Fibroblast of lung (primary cell): ENCODE results near the gene NCK2. TPM values are rescaled to one million over a fixed set of nuclear protein-coding genes. Genes with fewer than 3 reads are reported as not detected.

Source experiments
- DNase-seq, 2 donors: peaks; one replicate each; pipeline versions ENCODE4 v3.0.0 to v3.0.0-alpha.2; 2010; ENCODE audit warnings: low read depth in 2 of 2
- H2AFZ ChIP-seq: 2 replicates; pipeline ENCODE4 v1.5.1; 2012; ENCODE audit warnings: low read length, control low read depth, inconsistent platforms
- H3K27ac ChIP-seq: 2 replicates; pipeline ENCODE4 v1.5.1; 2011; ENCODE audit warnings: low read length, control low read depth; ENCODE audit not compliant: insufficient read depth
- H3K27me3 ChIP-seq: 2 replicates; pipeline ENCODE4 v1.5.1; 2011; ENCODE audit warnings: mild to moderate bottlenecking, low read length; ENCODE audit not compliant: control insufficient read depth, insufficient read depth
- H3K36me3 ChIP-seq: 2 replicates; pipeline ENCODE4 v1.5.1; 2011; ENCODE audit warnings: low read length; ENCODE audit not compliant: control insufficient read depth, insufficient read depth
- H3K4me1 ChIP-seq: 2 replicates; pipeline ENCODE4 v1.5.1; 2011; ENCODE audit warnings: low read length; ENCODE audit not compliant: control insufficient read depth, insufficient read depth; ENCODE audit errors: extremely low read depth
- H3K4me2 ChIP-seq: 2 replicates; pipeline ENCODE4 v1.5.1; 2011; ENCODE audit warnings: low read length, control low read depth; ENCODE audit not compliant: insufficient read depth; ENCODE audit errors: extremely low read depth
- H3K4me3 ChIP-seq, 4 experiments: fragments of 200-600 bp in 1 of 4; sonication (generic) in 1 of 4; replicated peaks in 1 of 4; 2 replicates each; pipeline ENCODE4 v1.5.1; 2011 to 2016; ENCODE audit warnings: low read length in 4 of 4, low read depth in 3 of 4, mild to moderate bottlenecking in 3 of 4, control low read depth in 2 of 4, inconsistent platforms in 1 of 4, mixed read lengths in 1 of 4; ENCODE audit not compliant: insufficient read depth in 1 of 4; ENCODE audit errors: control extremely low read depth in 1 of 4
- H3K79me2 ChIP-seq: 2 replicates; pipeline ENCODE4 v1.5.1; 2012; ENCODE audit warnings: mild to moderate bottlenecking, low read length, inconsistent platforms; ENCODE audit not compliant: control insufficient read depth, insufficient read depth
- H3K9ac ChIP-seq: 2 replicates; pipeline ENCODE4 v1.5.1; 2011; ENCODE audit warnings: mild to moderate bottlenecking, low read length, control low read depth; ENCODE audit not compliant: insufficient read depth
- H3K9me3 ChIP-seq: 2 replicates; pipeline ENCODE4 v1.5.1; 2012; ENCODE audit warnings: low read depth, low read length; ENCODE audit not compliant: control insufficient read depth, insufficient read depth
- H4K20me1 ChIP-seq: 2 replicates; pipeline ENCODE4 v1.5.1; 2011; ENCODE audit warnings: low read length; ENCODE audit not compliant: control insufficient read depth, insufficient read depth; ENCODE audit errors: extremely low read depth
- CTCF ChIP-seq, 2 donors: IDR thresholded peaks in 1 of 2; conservative IDR thresholded peaks in 1 of 2; 1 replicate in 1 of 2; 2 replicates in 1 of 2; pipeline ENCODE4 v1.5.1; 2011 to 2012; ENCODE audit warnings: low read length in 2 of 2, control low read depth in 1 of 2, inconsistent platforms in 1 of 2, low read depth in 1 of 2, mild to moderate bottlenecking in 1 of 2
- EZH2 ChIP-seq: IDR thresholded peaks from 2 replicates; pipeline ENCODE4 v1.5.1; 2012; ENCODE audit warnings: low read length, control low read depth, mild to moderate bottlenecking; ENCODE audit errors: missing control alignments
- polyA plus RNA-seq, 2 donors: library from polyadenylated mRNA; depleted of rRNA in 1 of 2; stranded (reverse) in 1 of 2; unstranded in 1 of 2; fragments of >200 nt; gene quantifications; 2 replicates each; pipeline ENCODE4 v1.2.1, GENCODE V29; 2011 to 2012; ENCODE audit warnings: missing spikeins in 1 of 2
- total RNA-seq: library from RNA; depleted of rRNA; stranded (reverse); fragments of >200 nt; gene quantifications from 2 replicates; pipeline ENCODE4 v1.2.1, GENCODE V29; 2014

NCK2 gene
- total and polyA plus RNA-seq, 2 donors (not counting 1 experiment from before 2014, with no cell fraction given) = 25.4 to 51.3 TPM

DNA sequence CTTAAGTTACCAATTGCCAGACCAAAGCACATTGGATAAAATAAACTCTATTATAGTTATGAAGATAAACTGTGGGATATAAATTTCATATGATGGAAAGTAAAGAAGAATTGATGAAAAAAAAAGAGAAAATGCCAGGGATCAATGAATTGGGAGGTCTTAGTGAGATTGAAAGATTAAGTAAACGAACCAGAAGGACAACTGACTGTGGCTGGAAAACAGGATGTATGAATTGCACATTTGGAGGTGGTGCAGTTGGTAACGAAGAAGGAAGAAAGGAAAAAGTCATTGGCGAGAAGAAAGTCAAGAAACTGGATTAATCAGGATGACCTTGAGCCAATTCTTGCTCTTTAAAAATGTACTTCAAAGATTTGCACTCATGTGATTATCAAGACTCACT, 166.7 kb downstream of the NCK2 start:
- no peak overlapping the region for H3K27ac ChIP-seq
- no peaks in the 10 kb centered on the region for H3K27me3 ChIP-seq
- no peak overlapping the region for H3K4me2 ChIP-seq
- no peaks in the 10 kb centered on the region for H4K20me1 ChIP-seq
- H3K4me3 ChIP-seq = no peak overlapping the region
- TF ChIP-seq EZH2 (no peak), CTCF (conservative IDR thresholded peaks at IDR 0.05 in 1 of 2, IDR thresholded peaks at IDR 0.05 in 1 of 2; ENCODE audit: low read depth in 1 of 2, low read length in 2 of 2) (no peak)
- H3K4me1 ChIP-seq = no peaks in the 10 kb centered on the region
- no peak overlapping the region for H3K9ac ChIP-seq
- DNase-seq = no peak
- H3K9me3 ChIP-seq = no peaks in the 10 kb centered on the region
- H3K79me2 ChIP-seq = no peaks in the 10 kb centered on the region
- no peak overlapping the region for H2AFZ ChIP-seq
- H3K36me3 ChIP-seq = no peaks in the 10 kb centered on the region

- Histone ChIP-seq H3K36me3 (no peaks in the 10 kb centered on the region), H3K79me2 (no peaks in the 10 kb centered on the region), H3K4me2 (no peak overlapping the region), H3K9me3 (no peaks in the 10 kb centered on the region), H2AFZ (no peak overlapping the region), H3K4me3 (no peak overlapping the region), H3K4me1 (no peaks in the 10 kb centered on the region), H3K27ac (no peak overlapping the region), H3K27me3 (no peaks in the 10 kb centered on the region), H3K9ac (no peak overlapping the region), H4K20me1 (no peaks in the 10 kb centered on the region)
- no peak for DNase-seq
- no peak for TF ChIP-seq CTCF (conservative IDR thresholded peaks at IDR 0.05 in 1 of 2, IDR thresholded peaks at IDR 0.05 in 1 of 2; ENCODE audit: low read depth in 1 of 2, low read length in 2 of 2)
- no peak for TF ChIP-seq EZH2
Measured at GRCh38 chr2:105912081-105912480, 167.4 kb downstream of the NCK2 start.

GRCh38 chr2:105915005-105915558, 170.4 kb downstream of the NCK2 start:
- H3K79me2 ChIP-seq = no peaks in the 10 kb centered on the region
- no peaks in the 10 kb centered on the region for H3K4me1 ChIP-seq
- no peak overlapping the region for H3K4me2 ChIP-seq
- no peaks in the 10 kb centered on the region for H3K36me3 ChIP-seq
- no peak overlapping the region for H3K4me3 ChIP-seq
- no peaks in the 10 kb centered on the region for H3K27me3 ChIP-seq
- no peaks in the 10 kb centered on the region for H3K9me3 ChIP-seq
- no peak overlapping the region for H3K9ac ChIP-seq
- no peak for DNase-seq
- H2AFZ ChIP-seq = no peak overlapping the region
- H3K27ac ChIP-seq = no peak overlapping the region
- H4K20me1 ChIP-seq = no peaks in the 10 kb centered on the region
- TF ChIP-seq EZH2 = no peak
- TF ChIP-seq CTCF (conservative IDR thresholded peaks at IDR 0.05 in 1 of 2, IDR thresholded peaks at IDR 0.05 in 1 of 2; ENCODE audit: low read depth in 1 of 2, low read length in 2 of 2) = no peak
